GM18520 (cell line): ENCODE measurements around the gene SOX8.

ENCODE experiments used
- ATAC-seq: cut with Tn5 transposase; IDR thresholded peaks from one replicate; pipeline ENCODE4 v1.9.1; 2021; ENCODE audit not compliant: unreplicated experiment

SOX8 gene

DNA sequence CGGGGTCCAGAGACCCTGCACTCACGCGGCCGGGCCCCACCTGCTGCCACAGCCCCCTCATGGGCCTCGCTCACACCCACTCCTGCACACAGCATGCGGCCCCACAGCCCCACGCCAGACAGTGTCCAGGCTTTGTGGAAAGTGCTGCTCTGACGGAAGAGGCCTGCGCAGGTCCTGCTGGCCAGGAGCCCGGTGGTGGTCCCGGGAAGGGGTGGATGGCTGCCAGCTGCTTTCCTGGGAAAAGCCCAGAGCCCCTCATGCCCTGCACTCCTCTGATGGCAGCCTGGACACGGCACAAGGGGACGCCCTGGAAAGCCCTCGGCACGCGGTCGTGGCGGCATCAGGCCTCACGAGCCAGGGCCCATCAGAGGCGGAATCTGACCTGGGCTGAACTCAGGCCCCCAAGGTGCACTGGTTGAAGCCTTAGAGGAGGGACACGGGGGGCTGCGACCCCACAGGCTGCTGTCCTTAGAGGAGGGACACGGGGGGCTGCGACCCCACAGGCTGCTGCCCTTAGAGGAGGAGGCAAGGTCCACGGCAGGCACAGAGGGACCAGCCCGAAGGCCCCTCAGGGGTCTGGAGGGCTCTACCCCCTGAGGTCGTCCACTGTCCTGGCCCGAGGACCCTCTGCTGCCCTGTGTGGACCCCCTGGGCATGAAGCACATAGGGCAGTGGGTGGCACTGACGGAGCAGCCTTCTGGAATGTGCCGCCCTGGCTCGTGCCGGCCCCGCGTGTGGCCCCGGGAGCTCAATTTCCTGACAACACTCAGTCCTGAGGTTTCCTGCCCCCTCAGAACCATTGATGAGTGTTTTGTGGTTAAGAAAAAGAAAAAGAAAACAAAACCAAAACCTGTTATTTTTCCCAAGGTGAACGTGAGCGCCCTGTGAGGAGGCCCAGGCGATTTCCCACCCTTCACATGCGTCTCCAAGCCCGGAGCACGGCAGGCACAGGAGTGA, 22.1 kb downstream of the SOX8 start:
- no peak for ATAC-seq

DNA sequence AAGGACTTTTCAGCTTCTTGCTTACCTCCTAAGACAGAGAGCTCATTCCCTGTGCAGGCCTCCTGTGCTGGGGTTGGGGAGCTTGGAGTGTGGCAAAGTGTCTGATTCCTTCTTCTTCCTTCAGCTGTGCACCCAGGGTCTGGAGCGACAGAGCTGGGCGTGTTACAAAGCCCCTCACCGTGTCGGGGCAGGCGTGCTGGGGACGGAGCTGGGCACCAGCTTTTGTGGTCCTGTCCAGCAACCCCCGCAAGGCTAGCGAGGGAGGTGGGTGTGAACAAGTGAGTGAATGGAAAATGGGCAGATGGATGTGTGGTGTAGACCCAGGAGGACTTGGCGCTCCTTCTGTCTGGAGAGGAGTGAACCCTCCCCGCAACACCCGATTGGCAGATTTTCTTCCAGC, 23.7 kb downstream of the SOX8 start:
- no peak for ATAC-seq

DNA sequence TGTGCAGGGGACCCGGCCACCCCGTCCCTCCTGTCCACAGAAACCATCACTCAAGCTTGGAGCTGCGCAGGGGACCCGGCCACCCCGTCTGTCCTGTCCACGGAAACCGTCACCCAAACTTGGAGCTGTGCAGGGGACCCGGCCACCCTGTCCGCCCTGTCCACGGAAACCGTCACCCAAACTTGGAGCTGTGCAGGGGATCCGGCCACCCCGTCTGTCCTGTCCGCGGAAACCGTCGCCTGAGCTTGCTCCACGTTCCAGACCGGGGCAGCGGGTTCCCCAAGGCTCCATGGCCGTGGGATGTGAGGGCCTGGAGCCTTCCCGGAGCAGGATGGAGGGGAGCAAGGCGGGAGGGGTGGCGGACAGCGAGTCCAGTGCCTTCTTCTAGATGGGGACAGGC, 25.2 kb downstream of the SOX8 start:
- no peak for ATAC-seq

DNA sequence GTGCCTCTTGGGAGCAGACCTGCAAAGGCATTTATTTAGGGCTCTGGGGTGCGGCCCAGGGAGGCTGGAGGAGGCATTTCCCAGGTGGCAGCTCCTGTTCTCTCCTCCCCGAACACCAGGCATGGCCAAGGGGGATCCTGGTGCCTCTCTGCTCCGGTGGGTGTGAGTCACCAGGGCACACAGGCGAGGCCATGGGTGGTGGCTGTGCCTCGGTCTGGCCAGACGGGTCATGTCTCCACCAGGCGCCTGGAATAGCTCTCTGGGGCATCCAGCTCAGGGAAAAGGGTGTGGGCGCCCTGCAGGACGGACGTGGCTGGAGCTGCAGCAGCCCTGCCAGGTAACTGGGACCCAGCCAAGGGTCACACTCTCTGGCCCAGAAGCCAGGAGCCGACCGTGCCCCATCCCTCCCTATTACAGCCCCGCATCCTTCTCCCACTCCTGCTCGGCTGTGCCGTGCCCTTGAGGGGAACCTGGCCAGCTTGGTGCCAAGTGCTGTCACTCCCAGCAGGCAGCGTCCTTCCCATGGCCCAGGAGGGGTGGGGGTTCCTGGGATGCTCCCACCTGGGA, 25.8 kb downstream of the SOX8 start:
- no peak for ATAC-seq

DNA sequence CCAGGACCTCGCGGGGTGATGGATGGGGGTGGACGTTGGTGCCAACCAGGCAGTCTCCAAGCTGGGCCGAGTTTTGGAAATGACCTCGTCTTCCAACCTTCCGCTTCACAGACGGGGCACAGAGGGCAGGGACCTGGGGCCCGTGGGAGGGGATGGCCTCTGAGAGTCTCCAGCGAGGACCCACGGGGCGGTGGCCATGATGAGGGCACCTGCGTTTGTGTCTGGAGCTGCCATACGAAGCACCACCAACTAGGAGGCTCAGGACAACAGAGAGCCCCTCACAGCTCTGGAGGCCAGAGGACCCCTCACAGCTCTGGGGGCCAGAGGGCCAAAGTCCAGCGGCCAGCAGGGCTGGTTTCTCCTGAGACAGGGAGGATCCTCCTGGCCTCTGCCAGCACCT, 26.5 kb downstream of the SOX8 start:
- no peak for ATAC-seq

DNA sequence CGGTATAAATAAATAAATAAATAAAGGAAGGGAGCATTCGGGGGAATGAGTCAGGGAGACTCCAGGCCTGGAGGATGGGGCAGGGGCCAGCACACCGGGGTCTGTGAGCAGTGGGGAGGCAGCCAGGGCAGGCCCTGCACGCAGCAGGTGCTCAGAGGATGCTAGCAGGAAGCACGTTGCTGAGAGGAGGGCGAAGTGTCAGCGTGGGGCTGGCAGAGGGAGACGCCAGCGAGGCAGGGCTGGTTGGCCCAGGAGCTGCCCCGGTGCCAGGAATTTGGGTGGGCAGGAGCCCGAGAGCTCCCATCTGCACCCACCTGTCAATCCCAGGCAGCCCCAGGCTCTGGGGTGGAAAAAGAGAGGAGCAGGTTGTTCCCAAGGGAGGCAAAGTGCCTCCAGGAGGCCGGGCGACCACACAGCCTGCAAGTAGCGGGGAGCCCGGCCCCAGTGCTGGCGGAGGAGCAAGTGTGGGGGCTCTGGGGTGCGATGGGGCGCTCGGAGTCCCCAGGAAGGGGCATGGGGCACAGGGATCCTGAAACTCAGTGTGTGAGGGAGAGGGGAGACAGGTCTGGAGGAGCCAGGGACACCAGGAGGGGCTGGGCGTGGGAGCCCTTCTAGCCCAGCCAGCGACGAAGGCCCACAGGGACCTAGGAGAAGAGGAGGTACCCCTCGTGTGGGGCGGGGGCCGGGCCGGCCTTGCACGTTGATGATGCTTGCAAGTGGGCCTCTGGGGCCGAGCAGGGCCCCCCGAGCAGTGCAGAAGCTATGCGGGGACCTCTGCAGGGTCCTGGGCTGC, 28.0 kb downstream of the SOX8 start:
- ATAC-seq = no peak

DNA sequence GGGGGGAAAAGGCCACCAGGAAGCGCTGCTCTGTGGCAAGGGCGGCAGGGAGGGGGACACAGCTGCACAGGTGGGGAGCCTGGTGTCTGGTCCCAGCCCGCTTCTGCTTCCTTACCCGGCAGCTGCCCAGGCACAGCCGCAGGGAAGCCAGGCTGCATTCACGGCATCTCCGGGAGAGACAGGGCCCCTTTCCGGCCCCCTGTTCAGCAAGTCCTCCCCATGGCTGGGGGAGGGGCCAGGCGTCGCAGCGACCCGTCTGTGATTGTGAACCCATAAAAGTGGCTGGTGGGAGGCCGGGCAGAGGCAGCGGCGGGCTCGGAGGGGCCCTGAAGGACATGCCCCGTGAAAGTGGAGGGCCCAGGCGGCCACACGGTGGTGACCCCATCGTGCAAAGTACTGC, 28.7 kb downstream of the SOX8 start:
- ATAC-seq = no peak

DNA sequence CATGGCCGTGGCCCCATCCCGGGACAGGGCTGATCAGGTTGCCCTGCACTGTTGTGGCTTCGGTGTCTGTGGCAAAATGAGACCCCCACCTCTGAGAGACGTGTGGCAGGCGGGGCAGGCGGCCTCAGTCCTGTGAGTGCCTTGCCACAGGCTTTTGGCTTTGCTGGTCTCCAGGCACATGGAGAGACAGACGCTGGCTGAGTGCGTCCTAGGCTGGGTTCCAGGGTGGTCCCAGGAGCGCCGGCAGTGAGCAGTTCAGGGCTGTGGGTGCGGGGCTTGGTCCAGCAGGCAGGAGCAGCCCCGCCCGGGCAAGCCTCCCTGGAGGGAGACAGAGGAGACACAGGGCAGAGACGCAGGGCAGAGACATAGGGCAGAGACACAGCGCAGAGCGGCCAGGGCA, 29.2 kb downstream of the SOX8 start:
- no peak for ATAC-seq

DNA sequence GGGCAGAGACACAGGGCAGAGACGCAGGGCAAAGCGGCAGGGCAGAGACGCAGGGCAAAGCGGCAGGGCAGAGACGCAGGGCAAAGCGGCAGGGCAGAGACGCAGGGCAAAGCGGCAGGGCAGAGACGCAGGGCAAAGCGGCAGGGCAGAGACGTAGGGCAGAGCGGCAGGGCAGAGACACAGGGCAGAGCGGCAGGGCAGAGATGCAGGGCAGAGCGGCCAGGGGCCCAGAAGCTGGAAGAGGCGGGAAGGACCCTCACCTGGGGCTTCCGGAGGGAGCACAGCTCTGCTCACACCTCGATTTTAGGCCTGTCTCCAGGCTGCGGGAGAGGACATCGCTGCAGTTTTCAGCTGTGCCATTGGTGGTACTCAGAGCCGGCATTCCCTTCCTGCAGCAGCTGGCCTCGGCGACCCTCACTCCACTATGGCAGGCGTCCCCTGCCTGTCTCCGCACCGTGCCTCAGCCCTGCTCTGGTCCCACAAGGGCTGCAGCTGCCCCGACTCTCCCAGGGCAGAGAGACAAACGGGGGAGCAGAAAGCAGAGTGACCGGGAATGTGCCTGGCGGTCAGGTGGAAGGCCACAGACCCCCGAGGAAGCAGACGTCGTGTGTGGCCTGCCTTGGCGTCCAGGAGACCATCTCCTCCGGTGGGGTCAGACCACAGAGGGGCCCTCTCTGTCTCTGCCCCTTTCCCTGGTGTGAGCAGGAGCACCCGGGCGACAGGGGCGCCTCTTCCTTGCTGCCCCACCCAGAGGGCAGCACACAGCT, 29.9 kb downstream of the SOX8 start:
- no peak for ATAC-seq

DNA sequence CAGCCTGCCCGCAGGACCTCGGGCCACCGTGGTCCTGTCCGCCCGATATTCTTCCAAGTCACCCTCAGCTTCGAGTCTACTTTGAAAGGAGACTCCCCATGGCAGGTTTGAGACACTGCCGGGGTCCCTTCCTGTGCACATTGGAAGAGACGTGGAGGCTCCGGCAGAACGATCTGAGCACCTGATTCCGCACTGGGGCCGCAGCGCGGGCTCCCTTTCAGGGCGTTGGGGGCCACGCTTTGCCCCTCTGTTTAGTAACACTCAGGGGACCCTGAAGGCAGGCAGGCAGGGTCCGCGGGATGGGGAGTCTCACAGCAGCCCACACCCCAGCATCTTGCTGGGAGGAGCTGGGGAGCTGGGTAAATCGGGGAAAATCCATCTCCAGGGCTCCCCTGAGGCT, 30.6 kb downstream of the SOX8 start:
- ATAC-seq = no peak

DNA sequence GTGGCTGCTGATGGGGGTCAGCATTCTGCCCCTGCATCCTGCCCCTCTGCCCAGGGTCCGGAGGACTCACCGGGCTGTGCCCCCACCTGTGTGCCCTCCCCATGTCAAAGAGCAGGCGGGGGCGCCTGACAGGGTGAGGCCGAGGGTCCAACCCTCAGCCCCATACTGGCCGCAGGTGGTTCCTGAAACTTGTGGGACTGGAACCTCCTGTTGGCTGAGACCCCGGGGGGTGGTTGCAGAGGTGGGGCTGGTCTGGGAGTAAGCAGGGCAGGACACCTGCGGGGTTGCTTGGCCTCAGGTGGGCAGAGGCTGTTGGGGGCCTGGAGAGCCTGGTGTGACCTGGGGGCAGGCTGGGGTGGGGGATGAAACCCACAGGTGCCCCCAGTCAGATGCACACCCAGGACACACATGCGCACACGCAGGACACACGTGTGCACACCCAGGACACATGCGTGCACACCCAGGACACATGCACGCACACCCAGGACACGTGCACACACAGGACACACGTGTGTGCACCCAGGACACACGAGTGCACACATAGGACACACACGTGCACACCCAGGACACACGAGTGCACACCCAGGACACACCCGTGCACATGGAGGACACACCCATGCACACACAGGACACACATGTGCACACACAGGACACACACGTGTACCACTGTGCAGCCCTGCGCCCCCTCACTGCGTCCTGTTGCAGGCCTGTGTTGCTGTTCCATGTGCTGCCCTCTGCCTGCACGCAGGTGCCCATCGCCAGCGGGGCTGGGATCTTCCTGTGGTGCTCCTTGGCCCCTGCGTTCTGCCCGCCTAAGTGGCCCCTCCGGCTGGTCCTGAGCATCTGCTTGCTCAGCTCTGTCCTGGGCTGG, 31.4 kb downstream of the SOX8 start:
- no peak for ATAC-seq

DNA sequence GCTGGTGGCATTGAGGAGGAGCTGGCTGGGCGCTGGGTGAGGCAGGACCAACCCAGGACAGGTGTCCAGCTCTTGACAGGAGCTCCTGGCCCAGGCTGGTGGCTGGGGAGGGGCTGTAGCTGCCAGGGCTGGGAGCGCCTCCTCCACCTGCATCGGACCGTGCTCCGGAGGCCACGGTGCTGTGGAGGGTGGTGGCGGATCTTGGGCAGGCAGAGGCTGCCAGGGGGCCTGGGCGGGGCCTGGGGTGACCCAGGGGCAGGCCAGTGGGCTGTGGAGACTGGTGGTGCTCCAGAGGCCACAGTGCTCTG, 32.0 kb downstream of the SOX8 start:
- ATAC-seq = no peak

DNA sequence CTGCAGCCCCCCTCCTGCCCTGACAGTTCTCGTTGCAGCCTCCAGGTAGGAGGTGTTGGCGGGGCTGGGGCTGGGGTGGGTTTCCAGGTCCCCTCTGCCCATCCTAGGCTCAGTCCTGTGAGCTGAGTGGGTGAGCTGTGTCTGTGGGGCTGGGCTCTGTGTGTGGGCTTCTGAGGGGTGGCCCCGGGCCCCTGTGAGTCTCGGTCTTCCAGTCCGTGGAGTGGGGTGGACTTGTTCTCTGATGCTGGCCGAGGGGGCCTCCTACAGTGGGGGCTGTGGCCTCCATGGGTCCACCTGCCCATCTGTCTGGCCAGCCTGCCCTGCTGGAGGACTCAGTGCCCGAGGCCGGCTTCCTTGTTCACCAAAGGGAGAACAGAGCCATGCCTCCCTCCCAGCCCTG, 32.7 kb downstream of the SOX8 start:
- ATAC-seq = no peak

DNA sequence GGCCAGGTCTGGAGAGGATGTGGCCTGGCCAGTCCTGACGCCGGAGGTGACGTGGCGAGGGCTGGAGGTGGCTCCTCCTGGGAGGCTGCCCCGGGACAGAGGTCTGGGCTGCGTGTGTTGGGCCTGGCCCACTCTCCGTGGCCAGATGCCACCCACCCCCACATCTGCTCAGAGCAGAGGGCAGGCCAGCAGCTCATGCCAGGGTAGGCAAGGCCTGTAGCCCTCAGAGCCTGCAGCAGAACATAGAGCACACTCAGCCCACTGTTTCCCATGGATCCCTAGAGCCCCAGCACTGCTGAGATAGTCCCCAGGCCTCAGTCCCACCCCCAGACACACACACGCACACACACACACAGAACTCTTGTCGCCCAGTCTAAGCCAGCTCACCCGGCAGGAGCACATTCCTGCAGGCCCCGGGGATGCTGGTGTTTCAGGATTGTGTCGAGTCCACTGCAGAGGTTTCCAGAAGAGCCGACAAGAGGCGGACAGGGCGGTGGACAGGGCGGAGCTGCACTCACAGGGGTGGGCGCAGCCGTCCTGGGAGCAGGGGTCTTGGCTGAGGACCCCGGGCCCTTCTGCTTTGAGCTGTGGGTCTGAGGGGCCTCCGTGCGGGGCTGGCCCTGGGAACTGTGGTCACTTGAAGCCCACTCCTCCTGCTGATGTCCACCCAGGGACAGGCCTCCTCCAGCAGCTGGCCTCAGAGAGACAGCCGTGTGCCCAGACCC, 33.4 kb downstream of the SOX8 start:
- ATAC-seq = no peak

DNA sequence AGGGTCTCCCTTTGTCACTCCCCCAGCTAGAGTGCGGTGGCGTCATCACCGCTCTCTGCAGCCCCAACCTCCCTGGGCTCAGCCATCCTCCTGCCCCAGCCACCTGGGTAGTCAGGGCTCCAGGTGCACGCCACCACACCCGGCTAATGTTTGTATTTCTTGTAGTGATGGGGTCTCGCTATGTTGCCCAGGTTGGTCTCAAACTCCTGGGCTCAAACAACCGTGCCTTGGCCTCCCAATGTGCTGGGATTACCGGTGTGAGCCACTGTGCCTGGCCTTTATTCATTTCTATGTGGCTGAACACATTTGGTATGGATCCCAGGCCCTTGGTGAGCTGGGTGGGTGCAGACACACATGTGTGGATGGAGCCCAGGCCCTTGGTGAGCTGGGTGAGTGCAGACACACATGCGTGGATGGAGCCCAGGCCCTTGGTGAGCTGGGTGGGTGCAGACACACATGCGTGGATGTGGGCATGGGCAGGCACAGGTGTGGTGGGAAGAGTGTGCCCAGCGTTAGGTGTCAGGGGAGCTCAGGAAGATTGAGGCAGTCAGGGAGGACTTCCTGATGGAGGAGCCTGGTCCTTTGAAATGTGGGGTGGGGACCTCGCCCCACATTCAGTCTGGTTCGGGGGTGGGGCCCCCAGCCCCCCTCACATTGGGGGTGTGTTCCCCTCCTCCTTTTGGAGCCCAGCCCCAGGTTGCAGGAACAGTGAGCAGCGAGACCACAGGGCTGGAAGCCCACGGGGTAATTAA, 37.1 kb downstream of the SOX8 start:
- ATAC-seq = no peak

DNA sequence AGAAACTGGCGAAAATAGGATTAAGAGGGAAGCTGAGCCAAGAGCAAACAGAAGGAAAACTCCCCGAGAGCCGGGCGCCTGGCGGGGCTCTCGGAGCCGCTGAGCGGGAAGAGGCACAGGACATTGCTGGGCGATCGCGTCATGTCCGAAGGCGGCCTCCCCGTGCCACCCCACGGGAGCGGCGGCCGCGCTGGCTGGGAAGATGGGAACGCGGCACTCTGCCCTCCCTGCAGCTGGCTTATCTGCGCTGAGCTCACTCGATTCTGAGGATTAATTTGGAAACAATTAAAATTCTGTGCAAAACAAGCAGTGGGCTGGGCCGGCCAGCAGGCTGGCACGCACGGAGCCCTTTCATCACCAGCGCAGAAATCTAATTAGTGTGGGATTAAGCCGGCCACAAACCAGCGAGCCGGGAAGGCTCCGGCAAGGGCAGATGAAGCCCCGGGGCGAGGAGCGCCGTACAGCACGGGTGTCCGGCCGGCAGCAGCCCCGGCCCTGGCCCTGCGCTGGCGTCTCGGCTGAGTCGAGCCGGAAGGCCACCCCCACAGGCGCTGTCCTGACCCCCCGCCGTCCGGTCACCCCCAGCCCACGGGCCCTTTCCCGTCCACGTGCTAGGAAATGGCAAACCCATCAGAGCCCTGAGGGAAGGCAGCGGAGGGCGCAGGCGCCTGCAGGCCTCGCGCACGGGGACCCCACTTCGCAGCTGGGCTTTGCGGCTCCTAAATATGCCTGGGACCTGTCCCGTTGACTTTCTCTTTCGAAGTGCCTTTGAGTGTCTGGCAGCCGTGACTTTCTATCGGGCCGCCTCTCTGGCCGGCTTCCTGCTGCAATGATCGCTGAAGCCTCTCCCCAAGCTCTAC, 37.9 kb downstream of the SOX8 start:
- ATAC-seq = no peak

DNA sequence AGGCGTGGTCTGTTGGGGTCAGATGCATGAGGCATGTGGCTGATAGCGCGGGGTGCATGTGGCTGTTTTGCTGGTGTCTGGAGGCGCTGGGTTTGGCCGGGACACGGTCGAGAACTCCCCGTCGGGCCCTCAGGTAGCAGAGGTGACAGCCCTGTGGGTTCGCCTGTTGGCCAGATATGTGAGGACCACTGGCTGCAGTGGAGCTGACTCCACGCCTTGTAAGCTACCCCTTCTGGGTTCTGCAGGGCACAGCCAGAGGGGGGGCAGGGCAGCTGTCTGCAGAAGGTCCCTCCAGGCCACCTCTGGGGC, 38.5 kb downstream of the SOX8 start:
- no peak for ATAC-seq

DNA sequence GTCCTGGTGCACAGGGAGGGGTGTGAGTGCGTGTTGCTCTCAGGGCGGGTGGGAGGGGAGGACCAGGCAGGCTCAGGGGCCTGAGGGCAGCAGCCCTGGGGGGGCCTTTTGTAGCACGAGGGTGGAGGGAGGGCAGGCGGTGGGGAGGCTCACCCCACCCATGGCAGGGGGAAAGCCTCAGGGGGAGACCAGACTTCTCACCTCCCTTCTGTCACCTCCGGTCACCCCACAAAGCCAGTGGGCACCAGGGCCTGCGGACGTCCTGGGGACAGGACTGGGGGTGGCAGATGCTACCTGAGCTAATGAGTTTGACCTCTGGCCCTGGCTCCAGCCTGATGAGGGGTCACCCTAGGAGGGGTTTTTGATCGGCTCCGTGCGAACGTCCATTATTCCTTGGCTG, 39.0 kb downstream of the SOX8 start:
- ATAC-seq = no peak
